Activated B cell treated with CpG ODN at 0.5 μM for 24 hours (primary cell): Measurements from ENCODE around the gene LPAR3. TPM values are rescaled to one million over a fixed set of nuclear protein-coding genes. Genes with fewer than 3 reads are reported as not detected.

ENCODE experiments used
- ATAC-seq: fragments of 200-7000 bp; cut with Tn5 transposase; one replicate; pipeline ENCODE4 v1.10.0; 2021; ENCODE audit warnings: low read depth, mild to moderate bottlenecking, moderate library complexity
- CTCF ChIA-PET: fragments of 350-600 bp; sonication (Branson Sonifier 250); formaldehyde crosslinking; loops from one replicate; lab custom pipeline; 2021; ENCODE audit warnings: antibody characterized with exemption; lab: Charles Lee
- POLR2A ChIA-PET: fragments of 350-600 bp; sonication (Branson Sonifier 250); formaldehyde crosslinking; loops from one replicate; lab custom pipeline; 2021; ENCODE audit warnings: antibody characterized with exemption; lab: Charles Lee
- DNase-seq: peaks from one replicate; pipeline ENCODE4 v3.0.0; 2022
- H3K27ac Mint-ChIP-seq: one replicate; pipeline ENCODE4 v1.8.0; 2020; ENCODE audit warnings: mixed read lengths
- H3K27me3 Mint-ChIP-seq: one replicate; pipeline ENCODE4 v1.8.0; 2021; ENCODE audit warnings: mixed read lengths
- H3K36me3 Mint-ChIP-seq: one replicate; pipeline ENCODE4 v1.8.0; 2021; ENCODE audit warnings: low read depth, mixed read lengths
- H3K4me1 Mint-ChIP-seq: one replicate; pipeline ENCODE4 v1.8.0; 2021; ENCODE audit warnings: mixed read lengths
- H3K4me3 Mint-ChIP-seq: one replicate; pipeline ENCODE4 v1.8.0; 2020; ENCODE audit warnings: mild to moderate bottlenecking, mixed read lengths
- H3K9me3 Mint-ChIP-seq: one replicate; pipeline ENCODE4 v1.8.0; 2020; ENCODE audit warnings: mixed read lengths
- CTCF ChIP-seq: fragments of 200-600 bp; IDR thresholded peaks from one replicate; pipeline ENCODE4 v1.8.0; 2022; ENCODE audit warnings: antibody characterized with exemption, mild to moderate bottlenecking
- intact Hi-C: fragments of 100-400 bp; cut with micrococcal nuclease; formaldehyde crosslinking; loops from one replicate; pipeline ENCODE4 v1.15.1; 2024
- total RNA-seq: library from RNA; stranded (reverse); gene quantifications from 2 replicates; pipeline ENCODE4 v1.2.3, GENCODE V29; 2022

The LPAR3 gene
- total RNA-seq, 1 donor from 2014 or later: 0.62 TPM

GRCh38 chr1:84861516-84861915 lies 31.5 kb downstream of the LPAR3 start:
- ChIA-PET POLR2A (no interaction called here), CTCF (no interaction called here)
- no peak for ATAC-seq
- no peak for DNase-seq
- Mint-ChIP-seq H3K9me3 (no peaks in the 10 kb centered on the region), H3K27me3 (no peaks in the 10 kb centered on the region), H3K36me3 (no peaks in the 10 kb centered on the region), H3K4me1 (no peaks in the 10 kb centered on the region), H3K27ac (no peak overlapping the region), H3K4me3 (no peak overlapping the region)
- intact Hi-C loops: no loop called here
- TF ChIP-seq CTCF: no peak

DNA sequence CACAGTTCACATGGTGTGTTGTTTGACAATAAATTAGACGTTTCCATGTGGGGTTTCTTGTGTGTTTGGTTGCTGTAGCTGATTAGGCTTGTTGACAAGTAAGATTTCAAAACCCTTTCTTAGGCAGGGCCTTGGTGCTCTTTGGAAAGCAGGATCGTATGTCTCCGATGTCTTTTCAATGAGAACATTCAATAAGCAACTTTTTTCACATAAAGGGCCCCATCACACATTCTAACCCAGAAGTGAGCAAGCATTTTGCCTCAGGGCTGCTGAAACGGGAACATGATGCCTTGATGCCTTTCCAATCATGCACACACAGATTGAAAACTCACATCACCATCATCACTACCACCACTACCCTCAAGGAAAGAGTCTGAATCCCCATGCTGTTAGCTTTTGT lies 33.1 kb downstream of the LPAR3 start:
- CTCF ChIA-PET: no interaction called here
- ATAC-seq: no peak

DNA sequence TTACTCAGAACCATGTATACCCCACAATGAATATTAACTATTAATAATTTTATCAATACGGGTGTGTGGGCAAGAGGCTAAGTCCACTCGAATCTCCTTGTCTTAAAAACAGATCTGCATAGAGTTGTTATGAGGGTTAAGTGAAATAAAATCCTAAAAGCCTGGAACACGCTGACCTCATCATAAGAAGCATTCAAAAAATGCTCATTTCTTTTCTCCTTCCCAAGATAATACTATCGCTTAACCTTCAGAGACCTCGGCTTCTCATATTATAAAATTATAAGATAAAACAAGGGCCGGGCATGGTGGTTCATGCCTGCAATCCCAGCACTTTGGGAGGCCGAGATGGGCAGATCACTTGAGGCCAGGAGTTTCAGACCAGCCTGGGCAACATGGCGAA lies 35.1 kb downstream of the LPAR3 start:
- ATAC-seq (no peak), DNase-seq (no peak)
- intact Hi-C loops: no loop called here
- CTCF ChIA-PET: interaction anchor here (0.7 kb wide), 1 partner anchor 952 kb away, joined by 3 read pairs; no protein-coding TSS in a partner anchor
- POLR2A ChIA-PET: no interaction called here
- peaks cover 16% of the 10 kb centered on the region for H3K4me1 Mint-ChIP-seq
- no peaks in the 10 kb centered on the region for H3K36me3 Mint-ChIP-seq
- no peaks in the 10 kb centered on the region for H3K9me3 Mint-ChIP-seq
- no peaks in the 10 kb centered on the region for H3K27me3 Mint-ChIP-seq
- H3K4me3 Mint-ChIP-seq: no peak overlapping the region
- H3K27ac Mint-ChIP-seq: no peak overlapping the region
- TF ChIP-seq CTCF: no peak

More for the DNA sequence above, 33.1 kb downstream of the LPAR3 start:
- H3K27me3 Mint-ChIP-seq: no peaks in the 10 kb centered on the region
- intact Hi-C loops: no loop called here
- no peak overlapping the region for H3K4me3 Mint-ChIP-seq
- no peak overlapping the region for H3K27ac Mint-ChIP-seq
- TF ChIP-seq CTCF: no peak
- POLR2A ChIA-PET: no interaction called here
- no peaks in the 10 kb centered on the region for H3K36me3 Mint-ChIP-seq
- DNase-seq: no peak
- no peaks in the 10 kb centered on the region for H3K9me3 Mint-ChIP-seq
- peaks cover 3% of the 10 kb centered on the region for H3K4me1 Mint-ChIP-seq

DNA sequence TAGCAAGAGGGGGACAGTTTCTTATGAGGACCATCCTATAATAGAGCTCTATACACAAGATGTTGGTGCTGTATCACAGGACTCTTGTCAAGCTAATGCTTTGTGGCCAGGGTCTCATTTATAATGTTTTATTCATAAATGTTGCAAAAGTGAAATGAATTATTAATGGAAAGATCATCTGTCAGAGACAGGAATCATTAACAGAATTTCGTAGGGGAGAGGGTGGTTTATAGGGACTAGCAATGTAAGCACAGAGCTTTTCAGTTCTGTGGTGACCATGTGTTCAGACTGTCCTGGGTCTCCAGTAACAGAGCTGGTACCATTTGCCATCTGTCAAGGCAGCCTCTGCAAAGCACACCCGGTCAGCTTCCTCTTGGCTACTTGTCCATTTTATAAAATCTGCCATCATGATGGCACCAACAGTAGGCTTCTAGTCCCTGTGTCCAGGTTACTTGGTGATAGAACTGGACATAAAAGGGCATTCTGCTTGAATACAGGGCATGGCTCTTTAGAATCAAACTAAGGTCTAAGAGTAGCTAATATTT lies 36.2 kb downstream of the LPAR3 start:
- DNase-seq: no peak
- ATAC-seq: no peak
- Mint-ChIP-seq H3K4me1 (peaks cover 16% of the 10 kb centered on the region), H3K4me3 (no peak overlapping the region), H3K27me3 (no peaks in the 10 kb centered on the region), H3K27ac (no peak overlapping the region), H3K36me3 (no peaks in the 10 kb centered on the region), H3K9me3 (no peaks in the 10 kb centered on the region)
- ChIA-PET POLR2A (no interaction called here), CTCF (no interaction called here)
- TF ChIP-seq CTCF: no peak
- intact Hi-C loops: no loop called here

- TF ChIP-seq CTCF: no peak
- peaks cover 16% of the 10 kb centered on the region for H3K4me1 Mint-ChIP-seq
- no peaks in the 10 kb centered on the region for H3K27me3 Mint-ChIP-seq
- H3K27ac Mint-ChIP-seq: peak overlapping the region; percentile 46
- CTCF ChIA-PET: no interaction called here
- H3K4me3 Mint-ChIP-seq: no peak overlapping the region
- no peaks in the 10 kb centered on the region for H3K36me3 Mint-ChIP-seq
- H3K9me3 Mint-ChIP-seq: no peaks in the 10 kb centered on the region
- ATAC-seq: no peak
- DNase-seq: no peak
- intact Hi-C loops: loop anchor here (2.0 kb wide), 1 partner anchor 15 kb away; no protein-coding TSS in a partner anchor
- POLR2A ChIA-PET: no interaction called here
Observed at GRCh38 chr1:84855691-84856630, 37.0 kb downstream of the LPAR3 start.
